Psoas muscle (tissue), 8 donors: Measurements from ENCODE around the gene CERS3. TPM values are rescaled to one million over a fixed set of nuclear protein-coding genes. Genes with fewer than 3 reads are reported as not detected.
A peak's percentile ranks its signal among the peaks of the same experiment; 100 is the strongest.

Experiments used
- ATAC-seq, 4 donors: fragments of 200-7000 bp; cut with Tn5 transposase; one replicate each; pipeline ENCODE4 v1.9.1; 2020; ENCODE audit warnings: moderate library complexity in 3 of 4, mild to moderate bottlenecking in 2 of 4
- DNase-seq, 2 donors: peaks; one replicate each; pipeline ENCODE4 v3.0.0-alpha.2; 2020
- H3K27ac ChIP-seq: fragments of 200-600 bp; one replicate; pipeline ENCODE4 v1.8.0; 2022
- H3K27me3 ChIP-seq, 3 donors: fragments of 200-600 bp in 1 of 3; one replicate each; pipeline versions ENCODE4 v1.6.1 to v1.8.0; 2013 to 2022; ENCODE audit warnings: low read length in 2 of 3, mild to moderate bottlenecking in 2 of 3, moderate library complexity in 1 of 3; ENCODE audit not compliant: insufficient read depth in 3 of 3
- H3K36me3 ChIP-seq, 2 donors: fragments of 200-600 bp in 1 of 2; one replicate each; pipeline versions ENCODE4 v1.6.1 to v1.8.0; 2013 to 2022; ENCODE audit warnings: low read depth in 1 of 2, mild to moderate bottlenecking in 1 of 2, moderate library complexity in 1 of 2; ENCODE audit not compliant: insufficient read depth in 1 of 2
- H3K4me1 ChIP-seq: fragments of 200-600 bp; one replicate; pipeline ENCODE4 v1.8.0; 2022
- H3K4me3 ChIP-seq: fragments of 200-600 bp; one replicate; pipeline ENCODE4 v1.8.0; 2022; ENCODE audit warnings: mild to moderate bottlenecking
- H3K9me3 ChIP-seq: fragments of 200-600 bp; one replicate; pipeline ENCODE4 v1.8.0; 2022
- CTCF ChIP-seq: fragments of 200-600 bp; IDR thresholded peaks from one replicate; pipeline ENCODE4 v1.8.0; 2022; ENCODE audit warnings: antibody characterized with exemption
- WGBS, 3 donors: extraction: QIAGEN DNeasy Blood & Tissue Kit; methylation state at CpG; one replicate each; pipeline versions ENCODE4 v1.1.6 to v1.1.7; 2013; 5-methylcytosine and 5-hydroxymethylcytosine counted together
- intact Hi-C, 2 donors: fragments of 100-400 bp; cut with DNase I; formaldehyde crosslinking; loops; one replicate each; pipeline versions ENCODE4 v1.11.0 to v1.14.2; 2022
- polyA plus RNA-seq, 3 donors: library from polyadenylated mRNA; stranded (reverse); fragments of 200-250 nt; gene quantifications; one replicate each; pipeline ENCODE4 v1.2.3, GENCODE V29; 2013
- total RNA-seq, 4 donors: library from RNA; stranded (reverse); fragmentation: NEBNext Ultra II Directional in 2 of 4; extraction: Animal tissue kit (Norgen Biotek cat#: 25700) in 2 of 4; gene quantifications; one replicate each; pipeline versions ENCODE4 v1.2.1 to v1.2.4, GENCODE V29; 2021 to 2023
- donor health status: healthy with polysubstance abuse.
- donor health status: DM: no; HTN: no; CAD: no; lungs with moderate emphysema.
- donor health status: Bipolar disorder and iron deficiency.
- donor health status: healthy.
- donor health status: DM: yes; HTN: yes; CAD: no.
- donor health status: DM: no; HTN: no; CAD: no.
- donor health status: DM: no; HTN: no; CAD: no.
- donor health status: DM: yes; HTN: yes; CAD: no.

Gene CERS3
- total and polyA plus RNA-seq, 7 donors: 0.05 to 0.49 (median 0.15) TPM; not detected in 2

- no peak for DNase-seq
- intact Hi-C loops: loop anchor here (10.0 kb wide), 1 partner anchor 131 kb away; no protein-coding TSS in a partner anchor
- WGBS, 3 donors: 85 to 91% (median 86%) methylated on average over 3 of the region's 3 CpGs
- ATAC-seq: no peak
- H3K27ac ChIP-seq: no peak overlapping the region
- H3K4me3 ChIP-seq: no peak overlapping the region
- H3K4me1 ChIP-seq: no peaks in the 10 kb centered on the region
- TF ChIP-seq CTCF: no peak
- H3K27me3 ChIP-seq: no peaks in the 10 kb centered on the region
- H3K36me3 ChIP-seq: peaks cover 0 to 10% of the 10 kb centered on the region in 2 donors
- H3K9me3 ChIP-seq: no peaks in the 10 kb centered on the region
These were observed 36.8 kb upstream of the CERS3 start for GRCh38 chr15:100565591-100565990.

- no peak overlapping the region for H3K27ac ChIP-seq
- intact Hi-C loops: loop anchor here (10.0 kb wide), 1 partner anchor 126 kb away; no protein-coding TSS in a partner anchor
- no peaks in the 10 kb centered on the region for H3K27me3 ChIP-seq
- H3K36me3 ChIP-seq: no peaks in the 10 kb centered on the region
- no peak for ATAC-seq
- peaks cover 8% of the 10 kb centered on the region for H3K4me1 ChIP-seq
- H3K4me3 ChIP-seq: no peak overlapping the region
- no peaks in the 10 kb centered on the region for H3K9me3 ChIP-seq
- no peak for TF ChIP-seq CTCF
- no peak for DNase-seq
These were observed 31.6 kb upstream of the CERS3 start for GRCh38 chr15:100560323-100560722.

GRCh38 chr15:100559330-100559729 lies 30.6 kb upstream of the CERS3 start:
- DNase-seq: peak; percentile 48 to 71
- peak overlapping the region; percentile 70 for H3K27ac ChIP-seq
- WGBS, 3 donors: 65 to 71% (median 68%) methylated on average over 2 of the region's 2 CpGs

GRCh38 chr15:100558771-100559254 lies 30.1 kb upstream of the CERS3 start:
- 92 to 96% (median 95%) methylated on average over 34 to 50 of the region's 50 CpGs for WGBS, 3 donors
- Histone ChIP-seq H3K9me3 (no peaks in the 10 kb centered on the region), H3K27me3 (no peaks in the 10 kb centered on the region), H3K27ac (peak overlapping the region; percentile 50), H3K4me3 (no peak overlapping the region), H3K4me1 (peaks cover 8% of the 10 kb centered on the region), H3K36me3 (no peaks in the 10 kb centered on the region)
- intact Hi-C loops: no loop called here
- no peak for TF ChIP-seq CTCF
- DNase-seq: peak; percentile 21 to 54
- ATAC-seq: peak in 2 of 4 donors; percentile 24 to 28

More at GRCh38 chr15:100559330-100559729, 30.6 kb upstream of the CERS3 start:
- no peaks in the 10 kb centered on the region for H3K36me3 ChIP-seq
- intact Hi-C loops: no loop called here
- no peak for TF ChIP-seq CTCF
- ATAC-seq: peak; percentile 96 to 98 (median 98)
- H3K4me1 ChIP-seq: peaks cover 8% of the 10 kb centered on the region
- no peaks in the 10 kb centered on the region for H3K9me3 ChIP-seq
- H3K4me3 ChIP-seq: no peak overlapping the region
- no peaks in the 10 kb centered on the region for H3K27me3 ChIP-seq

- 93% methylated on average over 16 of the region's 16 CpGs for WGBS, 3 donors
- intact Hi-C loops: no loop called here
- no peaks in the 10 kb centered on the region for H3K9me3 ChIP-seq
These were observed 24.7 kb upstream of the CERS3 start for GRCh38 chr15:100553468-100553867.

More at GRCh38 chr15:100553468-100553867, 24.7 kb upstream of the CERS3 start:
- no peak overlapping the region for H3K27ac ChIP-seq
- TF ChIP-seq CTCF: no peak
- no peaks in the 10 kb centered on the region for H3K27me3 ChIP-seq
- H3K4me3 ChIP-seq: no peak overlapping the region
- ATAC-seq (no peak), DNase-seq (no peak)
- no peaks in the 10 kb centered on the region for H3K4me1 ChIP-seq
- H3K36me3 ChIP-seq: no peaks in the 10 kb centered on the region
